Right atrium auricular region (tissue), 2 donors: ENCODE data around the gene KLHDC4. TPM values are rescaled to one million over a fixed set of nuclear protein-coding genes. Genes with fewer than 3 reads are reported as not detected.

Source experiments
- DNase-seq: peaks from one replicate; pipeline ENCODE4 v3.0.0-alpha.2; 2019; ENCODE audit warnings: low spot score
- H3K27ac ChIP-seq, 2 donors: fragments of 200-600 bp; sonication (generic); 1 replicate in 1 of 2; 2 replicates in 1 of 2; pipeline ENCODE4 v1.5.1; 2016 to 2019
- H3K27me3 ChIP-seq, 2 donors: fragments of 200-600 bp; sonication (generic); one replicate each; pipeline versions ENCODE4 v1.5.1 to v1.6.0; 2017 to 2019
- H3K36me3 ChIP-seq: fragments of 200-600 bp; sonication (generic); one replicate; pipeline ENCODE4 v1.5.1; 2016
- H3K4me1 ChIP-seq, 2 donors: fragments of 200-600 bp; sonication (generic); one replicate each; pipeline versions ENCODE4 v1.5.1 to v1.6.0; 2017 to 2019
- H3K4me3 ChIP-seq, 2 donors: fragments of 200-600 bp; sonication (generic); 1 replicate in 1 of 2; 2 replicates in 1 of 2; pipeline ENCODE4 v1.5.1; 2017 to 2019; ENCODE audit warnings: mild to moderate bottlenecking in 1 of 2, moderate library complexity in 1 of 2
- H3K9me3 ChIP-seq, 2 donors: fragments of 200-600 bp; sonication (generic); one replicate each; pipeline ENCODE4 v1.5.1; 2019
- total RNA-seq, 2 donors: library from RNA; depleted of rRNA; stranded (reverse); fragments of >200 nt; gene quantifications; one replicate each; pipeline ENCODE4 v1.1.0, GENCODE V29; 2016
- TF ChIP-seq, protein P1 (sequence below), 2 donors: fragments of 200-600 bp; sonication (generic); IDR thresholded peaks; one replicate each; pipeline ENCODE4 v1.5.1; 2019; ENCODE audit warnings: antibody characterized with exemption in 2 of 2

The KLHDC4 gene
- total RNA-seq, 2 donors from 2014 or later = 11.8 to 12.6 TPM

DNA sequence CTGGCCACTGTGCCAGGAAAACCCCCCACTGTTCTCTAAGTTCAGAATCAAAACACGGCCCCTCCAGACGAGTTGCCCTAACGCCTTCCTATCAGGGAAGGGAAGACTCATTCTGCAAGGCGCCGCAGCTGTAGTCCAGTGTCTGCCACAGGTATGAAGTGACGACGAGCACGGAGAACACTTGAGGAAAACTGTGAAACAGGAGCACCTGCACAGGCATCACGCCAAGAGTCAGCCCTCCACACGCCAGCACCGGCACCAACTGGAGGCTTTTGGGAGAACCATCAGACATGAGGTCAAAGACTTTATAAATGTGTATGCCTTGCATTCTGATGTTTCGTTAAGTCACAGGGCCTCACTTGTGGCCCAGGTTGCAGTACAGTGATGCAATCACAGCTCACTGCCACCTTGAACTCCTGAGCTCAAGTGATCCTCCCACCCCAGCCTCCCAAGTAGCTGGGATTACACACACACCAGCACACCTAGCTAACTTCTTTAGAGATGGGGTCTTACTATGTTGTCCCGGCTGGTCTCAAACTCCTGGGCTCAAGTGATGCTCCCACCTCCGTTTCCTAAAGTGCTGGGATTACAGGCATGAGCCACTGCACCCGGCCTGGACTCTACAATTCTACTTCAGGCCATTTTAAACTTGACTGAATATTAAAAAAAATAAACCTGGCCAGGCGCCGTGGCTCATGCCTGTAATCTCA is 22.9 kb downstream of the KLHDC4 start:
- Histone ChIP-seq H3K27ac (no peak overlapping the region), H3K4me1 (peaks cover 0 to 15% of the 10 kb centered on the region in 2 donors), H3K9me3 (no peaks in the 10 kb centered on the region), H3K4me3 (no peak overlapping the region), H3K27me3 (no peaks in the 10 kb centered on the region), H3K36me3 (peaks cover 36% of the 10 kb centered on the region)
- TF ChIP-seq, protein P1, sequence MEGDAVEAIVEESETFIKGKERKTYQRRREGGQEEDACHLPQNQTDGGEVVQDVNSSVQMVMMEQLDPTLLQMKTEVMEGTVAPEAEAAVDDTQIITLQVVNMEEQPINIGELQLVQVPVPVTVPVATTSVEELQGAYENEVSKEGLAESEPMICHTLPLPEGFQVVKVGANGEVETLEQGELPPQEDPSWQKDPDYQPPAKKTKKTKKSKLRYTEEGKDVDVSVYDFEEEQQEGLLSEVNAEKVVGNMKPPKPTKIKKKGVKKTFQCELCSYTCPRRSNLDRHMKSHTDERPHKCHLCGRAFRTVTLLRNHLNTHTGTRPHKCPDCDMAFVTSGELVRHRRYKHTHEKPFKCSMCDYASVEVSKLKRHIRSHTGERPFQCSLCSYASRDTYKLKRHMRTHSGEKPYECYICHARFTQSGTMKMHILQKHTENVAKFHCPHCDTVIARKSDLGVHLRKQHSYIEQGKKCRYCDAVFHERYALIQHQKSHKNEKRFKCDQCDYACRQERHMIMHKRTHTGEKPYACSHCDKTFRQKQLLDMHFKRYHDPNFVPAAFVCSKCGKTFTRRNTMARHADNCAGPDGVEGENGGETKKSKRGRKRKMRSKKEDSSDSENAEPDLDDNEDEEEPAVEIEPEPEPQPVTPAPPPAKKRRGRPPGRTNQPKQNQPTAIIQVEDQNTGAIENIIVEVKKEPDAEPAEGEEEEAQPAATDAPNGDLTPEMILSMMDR (IDR thresholded peaks at IDR 0.05) = no peak
- DNase-seq = no peak

DNA sequence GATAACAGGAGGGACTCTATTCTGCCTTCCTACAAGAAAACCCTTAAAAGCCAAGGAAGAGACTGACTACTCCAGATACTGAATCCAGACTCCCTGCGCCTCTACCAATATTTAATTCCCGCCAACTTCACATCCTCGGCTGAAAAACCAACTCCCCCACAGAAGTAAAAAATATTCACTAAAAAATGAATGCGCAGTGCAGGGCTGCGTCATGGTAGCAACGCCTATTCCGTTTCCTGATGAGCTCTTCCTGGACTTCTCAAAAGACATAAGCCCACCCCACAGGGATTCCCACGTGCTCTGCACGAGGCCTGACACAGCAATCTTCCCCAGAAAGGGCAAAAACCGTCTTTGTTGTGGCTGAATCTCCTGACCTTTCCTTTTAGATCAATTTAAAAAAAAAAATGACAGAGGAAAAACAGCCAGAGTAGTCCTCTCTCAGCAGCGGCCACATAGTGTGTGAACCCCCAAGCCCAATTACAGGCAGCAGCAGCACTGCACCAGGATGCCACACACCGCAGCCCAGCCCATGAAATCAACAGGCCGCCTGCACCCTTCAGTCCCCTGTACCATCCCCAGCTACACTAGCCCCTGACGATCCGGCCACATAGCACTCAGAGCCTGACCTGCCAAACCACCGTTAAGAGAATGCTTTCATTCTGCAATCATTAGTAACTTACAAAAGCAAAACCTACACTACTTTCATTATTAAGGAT is 23.9 kb downstream of the KLHDC4 start:
- Histone ChIP-seq H3K27ac (no peak overlapping the region), H3K36me3 (peaks cover 26% of the 10 kb centered on the region), H3K27me3 (no peaks in the 10 kb centered on the region), H3K4me3 (no peak overlapping the region), H3K4me1 (peaks cover 0 to 15% of the 10 kb centered on the region in 2 donors), H3K9me3 (no peaks in the 10 kb centered on the region)
- TF ChIP-seq, protein P1 (IDR thresholded peaks at IDR 0.05) = no peak
- no peak for DNase-seq

DNA sequence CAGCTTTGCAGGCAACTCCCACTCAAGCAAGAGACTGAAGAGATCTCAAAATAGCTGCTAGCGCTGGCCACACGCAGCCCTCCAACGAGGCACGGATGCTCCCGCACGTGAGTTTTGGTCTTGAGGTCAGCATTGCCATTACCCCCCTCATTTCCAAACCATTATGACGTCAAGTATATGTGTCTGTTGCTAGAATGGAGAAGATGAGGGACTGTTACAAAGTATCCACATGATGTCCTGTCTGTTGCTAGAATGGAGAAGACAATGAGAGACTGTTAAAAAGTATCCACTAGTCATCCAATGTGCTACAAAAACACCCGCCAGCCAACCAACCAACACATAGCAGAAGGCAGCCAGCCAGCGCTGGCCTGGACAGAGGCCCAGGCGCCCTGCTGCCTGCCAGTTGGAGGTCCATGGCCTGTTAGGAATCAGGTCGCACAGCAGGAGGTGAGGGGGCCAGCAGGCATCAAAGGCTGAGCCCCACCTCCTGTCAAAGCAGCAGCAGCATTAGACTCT is 24.8 kb downstream of the KLHDC4 start:
- H3K4me1 ChIP-seq = peaks cover 0 to 15% of the 10 kb centered on the region in 2 donors
- DNase-seq = no peak
- no peak overlapping the region for H3K4me3 ChIP-seq
- peaks cover 22% of the 10 kb centered on the region for H3K36me3 ChIP-seq
- H3K27me3 ChIP-seq = no peaks in the 10 kb centered on the region
- TF ChIP-seq, protein P1 (IDR thresholded peaks at IDR 0.05) = no peak
- H3K9me3 ChIP-seq = no peaks in the 10 kb centered on the region
- peak overlapping the region in 1 of 2 donors; percentile 20 for H3K27ac ChIP-seq

DNA sequence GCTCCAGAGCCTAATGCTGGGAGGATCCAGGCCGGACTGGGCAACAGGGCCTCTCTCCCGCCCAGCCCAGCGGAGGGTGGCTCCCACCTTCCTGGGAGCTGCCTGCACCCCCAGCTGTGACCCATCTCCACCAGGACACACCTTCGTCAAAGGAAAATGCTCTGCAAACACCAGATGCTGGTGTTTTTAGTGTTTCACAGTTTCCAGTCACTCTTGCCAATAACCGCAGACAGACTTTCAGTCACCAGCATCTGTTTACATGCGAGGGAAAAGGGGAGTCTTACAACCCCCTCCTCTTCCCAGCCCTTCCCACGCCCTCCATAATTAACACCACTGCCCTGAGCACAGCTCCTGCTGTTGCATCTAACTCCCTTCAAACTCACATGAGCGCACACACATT is 25.3 kb downstream of the KLHDC4 start:
- H3K4me1 ChIP-seq = peaks cover 0 to 15% of the 10 kb centered on the region in 2 donors
- peaks cover 19% of the 10 kb centered on the region for H3K36me3 ChIP-seq
- H3K27ac ChIP-seq = peak overlapping the region in 1 of 2 donors; percentile 20
- TF ChIP-seq, protein P1 (IDR thresholded peaks at IDR 0.05) = no peak
- H3K27me3 ChIP-seq = no peaks in the 10 kb centered on the region
- H3K9me3 ChIP-seq = no peaks in the 10 kb centered on the region
- DNase-seq = no peak
- no peak overlapping the region for H3K4me3 ChIP-seq

DNA sequence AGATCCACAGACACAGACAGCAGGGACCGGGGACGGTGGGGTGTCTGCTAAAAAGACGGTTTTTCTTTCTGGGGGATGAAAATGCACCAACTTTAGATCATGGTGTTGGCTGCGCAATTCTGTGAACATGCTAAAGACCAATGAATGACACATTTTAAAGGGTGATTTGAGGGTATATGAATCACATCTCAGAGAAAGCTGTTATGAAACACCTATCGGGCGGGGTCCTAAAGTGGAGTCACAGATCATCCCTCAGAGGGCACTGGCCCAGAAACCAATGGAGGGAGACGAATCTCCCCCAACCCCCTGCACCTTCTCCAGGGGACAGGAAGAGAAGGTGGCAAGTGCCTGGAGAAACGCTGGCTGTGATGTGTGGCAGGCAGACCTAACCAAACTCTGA is 26.0 kb downstream of the KLHDC4 start:
- no peak for DNase-seq
- TF ChIP-seq, protein P1 (IDR thresholded peaks at IDR 0.05) = no peak
- Histone ChIP-seq H3K36me3 (peaks cover 19% of the 10 kb centered on the region), H3K4me1 (peaks cover 0 to 15% of the 10 kb centered on the region in 2 donors), H3K27me3 (no peaks in the 10 kb centered on the region), H3K27ac (no peak overlapping the region), H3K9me3 (no peaks in the 10 kb centered on the region), H3K4me3 (no peak overlapping the region)
